Esophagus squamous epithelium (tissue), 4 donors: Measurements from ENCODE around the gene RFNG.

Source experiments
- CTCF ChIP-seq, 6 experiments: fragments of 450-650 bp in 4 of 6; fragments of 200-600 bp in 2 of 6; sonication (generic) in 2 of 6; IDR thresholded peaks; one replicate each; pipeline ENCODE4 v1.5.1; 2016 to 2019; ENCODE audit warnings: antibody characterized with exemption in 6 of 6, mild to moderate bottlenecking in 4 of 6, moderate library complexity in 4 of 6
- POLR2A ChIP-seq, 4 donors: fragments of 450-650 bp; IDR thresholded peaks; one replicate each; pipeline ENCODE4 v1.6.1; 2017; ENCODE audit warnings: antibody characterized with exemption in 4 of 4, mild to moderate bottlenecking in 4 of 4, moderate library complexity in 3 of 4

- TF ChIP-seq CTCF (IDR thresholded peaks at IDR 0.05) (no peak), POLR2A (IDR thresholded peaks at IDR 0.05) (no peak)
Observed at GRCh38 chr17:82037889-82038195, 13.8 kb downstream of the RFNG start.
